Liver (tissue), 9 donors: ENCODE data around the gene CDH4. TPM values are rescaled to one million over a fixed set of nuclear protein-coding genes. Genes with fewer than 3 reads are reported as not detected.

Experiments
- DNase-seq: peaks from one replicate; pipeline ENCODE4 v3.0.0-alpha.2; 2017; ENCODE audit warnings: low spot score
- H3K27ac ChIP-seq, 2 donors: one replicate each; pipeline ENCODE4 v1.7.0; 2013; ENCODE audit warnings: inconsistent platforms in 2 of 2, low read length in 2 of 2, control low read depth in 1 of 2, low read depth in 1 of 2, mild to moderate bottlenecking in 1 of 2
- H3K27me3 ChIP-seq, 4 donors: one replicate each; pipeline versions ENCODE4 v1.6.1 to v1.7.0; 2013; ENCODE audit warnings: low read length in 3 of 4, inconsistent platforms in 1 of 4, mild to moderate bottlenecking in 1 of 4, moderate library complexity in 1 of 4; ENCODE audit not compliant: control insufficient read depth in 4 of 4, insufficient read depth in 4 of 4
- H3K36me3 ChIP-seq, 4 donors: one replicate each; pipeline versions ENCODE4 v1.6.1 to v1.7.0; 2013; ENCODE audit warnings: low read length in 3 of 4, mild to moderate bottlenecking in 3 of 4, low read depth in 1 of 4, moderate library complexity in 1 of 4; ENCODE audit not compliant: control insufficient read depth in 4 of 4, insufficient read depth in 3 of 4
- H3K4me1 ChIP-seq, 4 donors: one replicate each; pipeline versions ENCODE4 v1.6.1 to v1.7.0; 2013; ENCODE audit warnings: low read length in 3 of 4, mild to moderate bottlenecking in 3 of 4, moderate library complexity in 1 of 4; ENCODE audit not compliant: control insufficient read depth in 4 of 4, insufficient read depth in 4 of 4
- H3K4me3 ChIP-seq, 3 donors: one replicate each; pipeline versions ENCODE4 v1.6.1 to v1.7.0; 2013; ENCODE audit warnings: low read length in 3 of 3, control low read depth in 1 of 3, low read depth in 1 of 3, mild to moderate bottlenecking in 1 of 3
- H3K9ac ChIP-seq, 2 donors: one replicate each; pipeline ENCODE4 v1.7.0; 2013; ENCODE audit warnings: low read length in 2 of 2, mild to moderate bottlenecking in 2 of 2, moderate library complexity in 2 of 2, control low read depth in 1 of 2, low read depth in 1 of 2
- H3K9me3 ChIP-seq, 4 donors: one replicate each; pipeline versions ENCODE4 v1.6.1 to v1.7.0; 2013; ENCODE audit warnings: low read length in 3 of 4; ENCODE audit not compliant: control insufficient read depth in 4 of 4
- CTCF ChIP-seq: fragments of 150-350 bp; IDR thresholded peaks from 2 replicates; pipeline ENCODE4 v1.5.1; 2017; ENCODE audit warnings: improper control_type of control experiment, low read depth, low read length; ENCODE audit not compliant: missing input control
- EGR1 ChIP-seq, 2 donors: IDR thresholded peaks; 2 replicates each; pipeline ENCODE4 v1.6.1; 2016 to 2018; ENCODE audit warnings: antibody characterized with exemption in 2 of 2, low read depth in 2 of 2
- FOXA1 ChIP-seq: IDR thresholded peaks from 2 replicates; pipeline ENCODE4 v1.6.1; 2016; ENCODE audit warnings: antibody characterized with exemption
- FOXA2 ChIP-seq: IDR thresholded peaks from 2 replicates; pipeline ENCODE4 v1.6.1; 2016; ENCODE audit warnings: antibody characterized with exemption
- GABPA ChIP-seq, 2 donors: IDR thresholded peaks in 1 of 2; conservative IDR thresholded peaks in 1 of 2; 2 replicates each; pipeline ENCODE4 v1.6.1; 2016; ENCODE audit warnings: antibody characterized with exemption in 2 of 2, mild to moderate bottlenecking in 1 of 2, moderate library complexity in 1 of 2
- HNF4G ChIP-seq: IDR thresholded peaks from 2 replicates; pipeline ENCODE4 v1.6.1; 2016; ENCODE audit warnings: antibody characterized with exemption
- JUND ChIP-seq, 2 donors: IDR thresholded peaks; 2 replicates each; pipeline ENCODE4 v1.6.1; 2016; ENCODE audit warnings: antibody characterized with exemption in 2 of 2
- NR2F2 ChIP-seq: IDR thresholded peaks from 2 replicates; pipeline ENCODE4 v1.6.1; 2016; ENCODE audit warnings: antibody characterized with exemption
- RAD21 ChIP-seq, 2 donors: IDR thresholded peaks; 2 replicates each; pipeline ENCODE4 v1.6.1; 2016; ENCODE audit warnings: antibody characterized with exemption in 2 of 2, mild to moderate bottlenecking in 2 of 2
- RXRA ChIP-seq, 2 donors: IDR thresholded peaks; 2 replicates each; pipeline ENCODE4 v1.6.1; 2017 to 2018; ENCODE audit warnings: antibody characterized with exemption in 2 of 2, mild to moderate bottlenecking in 1 of 2
- TAF1 ChIP-seq: conservative IDR thresholded peaks from 2 replicates; pipeline ENCODE4 v1.6.1; 2016; ENCODE audit warnings: antibody characterized with exemption, mild to moderate bottlenecking
- YY1 ChIP-seq: IDR thresholded peaks from 2 replicates; pipeline ENCODE4 v1.6.1; 2016; ENCODE audit warnings: antibody characterized with exemption, mild to moderate bottlenecking
- ZBTB33 ChIP-seq: IDR thresholded peaks from 2 replicates; pipeline ENCODE4 v1.6.1; 2016; ENCODE audit warnings: antibody characterized with exemption
- WGBS: extraction: QIAGEN DNeasy Blood & Tissue Kit; methylation state at CpG from one replicate; pipeline ENCODE4 v1.1.7; 2013; 5-methylcytosine and 5-hydroxymethylcytosine counted together
- polyA plus RNA-seq, 2 donors: library from polyadenylated mRNA; stranded (reverse) in 1 of 2; unstranded in 1 of 2; fragments of 200-250 nt in 1 of 2; fragments of >200 nt in 1 of 2; fragmentation: Nextera tagmentation in 1 of 2; extraction: Ambion mirVana in 1 of 2; gene quantifications; one replicate each; pipeline versions ENCODE4 v1.2.1 to v1.2.3, GENCODE V29; 2013 to 2015
- total RNA-seq, 2 donors: library from RNA; depleted of rRNA; stranded (reverse); fragments of >200 nt; gene quantifications; one replicate each; pipeline ENCODE4 v1.2.3, GENCODE V29; 2014
- TF ChIP-seq, protein P1 (sequence below): IDR thresholded peaks from 2 replicates; pipeline ENCODE4 v1.6.1; 2016; ENCODE audit warnings: antibody characterized with exemption
- TF ChIP-seq, protein P2 (sequence below): IDR thresholded peaks from 2 replicates; pipeline ENCODE4 v1.6.1; 2016; ENCODE audit warnings: antibody characterized with exemption
- TF ChIP-seq, protein P3 (sequence below): IDR thresholded peaks from 2 replicates; pipeline ENCODE4 v1.6.1; 2016; ENCODE audit warnings: antibody characterized with exemption, mild to moderate bottlenecking
- donor health status: healthy.
- donor health status: healthy.
- donor health status: healthy.
- donor health status: healthy.
- donor health status: healthy.

Gene CDH4
- total and polyA plus RNA-seq, 4 donors: 0.03 to 0.25 (median 0.19) TPM; not detected in 1

DNA sequence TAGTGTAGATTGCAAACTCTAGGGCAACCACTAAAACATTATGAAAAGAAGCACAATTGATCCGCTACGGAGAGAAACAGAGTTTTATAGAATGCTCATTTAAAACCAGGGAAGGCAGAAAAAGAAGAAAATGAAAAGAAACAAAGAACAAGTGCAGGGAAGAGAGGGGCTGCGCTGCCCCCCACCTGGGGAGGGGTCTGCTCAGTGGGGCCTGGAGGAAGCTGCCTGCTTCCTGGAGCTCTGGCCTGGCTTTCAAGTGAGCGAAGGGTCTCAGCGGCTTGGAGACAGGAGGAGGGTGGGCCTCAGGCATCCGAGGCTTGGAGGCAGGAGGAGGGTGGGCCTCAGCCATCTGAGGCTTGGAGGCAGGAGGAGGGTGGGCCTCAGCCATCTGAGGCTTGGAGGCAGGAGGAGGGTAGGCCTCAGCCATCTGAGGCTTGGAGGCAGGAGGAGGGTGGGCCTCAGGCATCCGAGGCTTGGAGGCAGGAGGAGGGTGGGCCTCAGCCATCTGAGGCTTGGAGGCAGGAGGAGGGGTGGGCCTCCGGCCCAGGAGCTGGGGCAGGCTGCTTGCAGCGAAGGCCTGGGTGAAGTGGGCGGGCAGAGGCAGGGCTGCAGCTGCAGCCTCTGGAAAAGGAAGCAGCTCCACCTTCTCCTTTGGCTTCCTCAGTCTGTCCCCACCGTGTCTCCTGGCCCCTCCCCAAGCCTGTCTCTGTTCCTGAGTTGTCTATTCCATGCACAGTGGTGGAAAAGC is 407.4 kb downstream of the CDH4 start:
- Histone ChIP-seq H3K27ac (no peak overlapping the region), H3K36me3 (no peaks in the 10 kb centered on the region), H3K27me3 (peaks cover 0 to 4% (median 0%) of the 10 kb centered on the region in 4 donors), H3K4me1 (no peaks in the 10 kb centered on the region), H3K9ac (no peak overlapping the region), H3K4me3 (no peak overlapping the region), H3K9me3 (no peaks in the 10 kb centered on the region)
- no peak for TF ChIP-seq RAD21 (IDR thresholded peaks at IDR 0.05)
- TF ChIP-seq, protein P1, sequence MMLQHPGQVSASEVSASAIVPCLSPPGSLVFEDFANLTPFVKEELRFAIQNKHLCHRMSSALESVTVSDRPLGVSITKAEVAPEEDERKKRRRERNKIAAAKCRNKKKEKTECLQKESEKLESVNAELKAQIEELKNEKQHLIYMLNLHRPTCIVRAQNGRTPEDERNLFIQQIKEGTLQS: no peak
- TF ChIP-seq JUND (IDR thresholded peaks at IDR 0.05): no peak
- no peak for TF ChIP-seq HNF4G
- TF ChIP-seq, protein P2, sequence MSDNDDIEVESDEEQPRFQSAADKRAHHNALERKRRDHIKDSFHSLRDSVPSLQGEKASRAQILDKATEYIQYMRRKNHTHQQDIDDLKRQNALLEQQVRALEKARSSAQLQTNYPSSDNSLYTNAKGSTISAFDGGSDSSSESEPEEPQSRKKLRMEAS: no peak
- no peak for TF ChIP-seq NR2F2
- 57% methylated on average over 11 of the region's 11 CpGs for WGBS
- no peak for DNase-seq

DNA sequence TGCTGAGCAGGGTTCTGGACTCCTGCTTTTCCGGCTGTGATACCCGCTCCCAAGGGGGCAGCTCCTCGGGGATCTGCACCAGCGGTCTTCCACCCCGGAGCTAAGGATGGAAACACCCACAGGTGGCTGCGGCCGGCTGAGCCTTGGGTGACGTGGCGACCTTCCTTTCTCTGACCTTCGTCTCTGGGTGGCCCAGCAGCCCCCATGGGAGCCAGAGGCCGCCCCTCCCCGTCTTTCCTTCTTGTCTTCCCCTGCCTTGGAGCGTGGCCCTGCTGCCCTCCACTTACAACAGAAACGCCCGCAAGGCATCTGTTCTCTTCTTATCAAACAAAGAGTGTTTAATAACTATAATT is 407.9 kb downstream of the CDH4 start:
- Histone ChIP-seq H3K4me1 (no peaks in the 10 kb centered on the region), H3K9me3 (no peaks in the 10 kb centered on the region), H3K27ac (no peak overlapping the region), H3K9ac (no peak overlapping the region), H3K36me3 (no peaks in the 10 kb centered on the region), H3K27me3 (no peaks in the 10 kb centered on the region), H3K4me3 (no peak overlapping the region)
- WGBS: 75% methylated on average over 15 of the region's 15 CpGs
- no peak for TF ChIP-seq ZBTB33
- no peak for TF ChIP-seq JUND (IDR thresholded peaks at IDR 0.05)
- no peak for TF ChIP-seq CTCF
- TF ChIP-seq, protein P2: no peak
- no peak for TF ChIP-seq RAD21 (IDR thresholded peaks at IDR 0.05)
- TF ChIP-seq, protein P3, sequence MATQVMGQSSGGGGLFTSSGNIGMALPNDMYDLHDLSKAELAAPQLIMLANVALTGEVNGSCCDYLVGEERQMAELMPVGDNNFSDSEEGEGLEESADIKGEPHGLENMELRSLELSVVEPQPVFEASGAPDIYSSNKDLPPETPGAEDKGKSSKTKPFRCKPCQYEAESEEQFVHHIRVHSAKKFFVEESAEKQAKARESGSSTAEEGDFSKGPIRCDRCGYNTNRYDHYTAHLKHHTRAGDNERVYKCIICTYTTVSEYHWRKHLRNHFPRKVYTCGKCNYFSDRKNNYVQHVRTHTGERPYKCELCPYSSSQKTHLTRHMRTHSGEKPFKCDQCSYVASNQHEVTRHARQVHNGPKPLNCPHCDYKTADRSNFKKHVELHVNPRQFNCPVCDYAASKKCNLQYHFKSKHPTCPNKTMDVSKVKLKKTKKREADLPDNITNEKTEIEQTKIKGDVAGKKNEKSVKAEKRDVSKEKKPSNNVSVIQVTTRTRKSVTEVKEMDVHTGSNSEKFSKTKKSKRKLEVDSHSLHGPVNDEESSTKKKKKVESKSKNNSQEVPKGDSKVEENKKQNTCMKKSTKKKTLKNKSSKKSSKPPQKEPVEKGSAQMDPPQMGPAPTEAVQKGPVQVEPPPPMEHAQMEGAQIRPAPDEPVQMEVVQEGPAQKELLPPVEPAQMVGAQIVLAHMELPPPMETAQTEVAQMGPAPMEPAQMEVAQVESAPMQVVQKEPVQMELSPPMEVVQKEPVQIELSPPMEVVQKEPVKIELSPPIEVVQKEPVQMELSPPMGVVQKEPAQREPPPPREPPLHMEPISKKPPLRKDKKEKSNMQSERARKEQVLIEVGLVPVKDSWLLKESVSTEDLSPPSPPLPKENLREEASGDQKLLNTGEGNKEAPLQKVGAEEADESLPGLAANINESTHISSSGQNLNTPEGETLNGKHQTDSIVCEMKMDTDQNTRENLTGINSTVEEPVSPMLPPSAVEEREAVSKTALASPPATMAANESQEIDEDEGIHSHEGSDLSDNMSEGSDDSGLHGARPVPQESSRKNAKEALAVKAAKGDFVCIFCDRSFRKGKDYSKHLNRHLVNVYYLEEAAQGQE: no peak
- no peak for TF ChIP-seq EGR1 (IDR thresholded peaks at IDR 0.05; ENCODE audit: low read depth in 2 of 2)
- no peak for TF ChIP-seq GABPA (IDR thresholded peaks at IDR 0.05 in 1 of 2, conservative IDR thresholded peaks at IDR 0.05 in 1 of 2)
- no peak for TF ChIP-seq FOXA1
- TF ChIP-seq TAF1: no peak
- TF ChIP-seq NR2F2: no peak
- no peak for TF ChIP-seq FOXA2
- no peak for TF ChIP-seq YY1
- no peak for TF ChIP-seq RXRA (IDR thresholded peaks at IDR 0.05)
- no peak for DNase-seq
